ENCODE measurements around the gene ENHO. TPM values are rescaled to one million over a fixed set of nuclear protein-coding genes. Genes with fewer than 3 reads are reported as not detected.
A peak's percentile ranks its signal among the peaks of the same experiment; 100 is the strongest.

ENHO gene
- total RNA-seq, 1 donor from 2014 or later, result 0.96 TPM

GRCh38 chr9:34499076-34499475 lies 23.7 kb downstream of the ENHO start:
- TF ChIP-seq, protein P1, sequence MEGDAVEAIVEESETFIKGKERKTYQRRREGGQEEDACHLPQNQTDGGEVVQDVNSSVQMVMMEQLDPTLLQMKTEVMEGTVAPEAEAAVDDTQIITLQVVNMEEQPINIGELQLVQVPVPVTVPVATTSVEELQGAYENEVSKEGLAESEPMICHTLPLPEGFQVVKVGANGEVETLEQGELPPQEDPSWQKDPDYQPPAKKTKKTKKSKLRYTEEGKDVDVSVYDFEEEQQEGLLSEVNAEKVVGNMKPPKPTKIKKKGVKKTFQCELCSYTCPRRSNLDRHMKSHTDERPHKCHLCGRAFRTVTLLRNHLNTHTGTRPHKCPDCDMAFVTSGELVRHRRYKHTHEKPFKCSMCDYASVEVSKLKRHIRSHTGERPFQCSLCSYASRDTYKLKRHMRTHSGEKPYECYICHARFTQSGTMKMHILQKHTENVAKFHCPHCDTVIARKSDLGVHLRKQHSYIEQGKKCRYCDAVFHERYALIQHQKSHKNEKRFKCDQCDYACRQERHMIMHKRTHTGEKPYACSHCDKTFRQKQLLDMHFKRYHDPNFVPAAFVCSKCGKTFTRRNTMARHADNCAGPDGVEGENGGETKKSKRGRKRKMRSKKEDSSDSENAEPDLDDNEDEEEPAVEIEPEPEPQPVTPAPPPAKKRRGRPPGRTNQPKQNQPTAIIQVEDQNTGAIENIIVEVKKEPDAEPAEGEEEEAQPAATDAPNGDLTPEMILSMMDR (IDR thresholded peaks at IDR 0.05; ENCODE audit: unreplicated experiment), result no peak
- H3K4me3 Mint-ChIP-seq, result no peak overlapping the region
- DNase-seq (ENCODE audit: low spot score in 2 of 2, unreplicated experiment in 2 of 2), result no peak
- H3K27ac Mint-ChIP-seq, result no peak overlapping the region
- H3K27me3 Mint-ChIP-seq (ENCODE audit: low read depth), result peaks cover 54% of the 10 kb centered on the region
- no peaks in the 10 kb centered on the region for H3K9me3 Mint-ChIP-seq
- H3K4me1 Mint-ChIP-seq, result no peaks in the 10 kb centered on the region
- no peaks in the 10 kb centered on the region for H3K36me3 Mint-ChIP-seq

DNA sequence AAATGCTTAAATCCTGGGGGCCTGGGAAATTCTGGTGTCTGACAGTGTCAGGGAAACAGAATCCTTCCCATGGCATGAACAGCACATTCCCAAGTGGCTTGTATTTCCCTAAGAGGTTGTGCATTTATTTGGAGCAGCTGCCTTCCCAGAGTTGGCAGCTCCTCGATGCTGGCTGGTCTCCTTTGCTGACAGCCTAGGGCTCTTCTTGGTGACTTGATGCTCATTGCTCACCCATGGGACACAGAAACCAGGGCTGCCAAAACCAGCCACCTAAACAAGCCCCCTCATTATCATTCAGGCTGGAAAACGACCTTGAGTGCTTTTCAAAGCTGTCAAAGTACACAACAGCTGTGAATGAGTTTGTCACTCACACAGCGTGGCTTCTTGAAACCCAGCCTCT lies 24.2 kb downstream of the ENHO start:
- DNase-seq (ENCODE audit: low spot score in 2 of 2, unreplicated experiment in 2 of 2), result no peak
- Mint-ChIP-seq H3K27me3 (ENCODE audit: low read depth) (peaks cover 51% of the 10 kb centered on the region), H3K4me3 (no peak overlapping the region), H3K9me3 (no peaks in the 10 kb centered on the region), H3K27ac (no peak overlapping the region), H3K36me3 (no peaks in the 10 kb centered on the region), H3K4me1 (no peaks in the 10 kb centered on the region)
- TF ChIP-seq, protein P1 (IDR thresholded peaks at IDR 0.05; ENCODE audit: unreplicated experiment), result no peak

DNA sequence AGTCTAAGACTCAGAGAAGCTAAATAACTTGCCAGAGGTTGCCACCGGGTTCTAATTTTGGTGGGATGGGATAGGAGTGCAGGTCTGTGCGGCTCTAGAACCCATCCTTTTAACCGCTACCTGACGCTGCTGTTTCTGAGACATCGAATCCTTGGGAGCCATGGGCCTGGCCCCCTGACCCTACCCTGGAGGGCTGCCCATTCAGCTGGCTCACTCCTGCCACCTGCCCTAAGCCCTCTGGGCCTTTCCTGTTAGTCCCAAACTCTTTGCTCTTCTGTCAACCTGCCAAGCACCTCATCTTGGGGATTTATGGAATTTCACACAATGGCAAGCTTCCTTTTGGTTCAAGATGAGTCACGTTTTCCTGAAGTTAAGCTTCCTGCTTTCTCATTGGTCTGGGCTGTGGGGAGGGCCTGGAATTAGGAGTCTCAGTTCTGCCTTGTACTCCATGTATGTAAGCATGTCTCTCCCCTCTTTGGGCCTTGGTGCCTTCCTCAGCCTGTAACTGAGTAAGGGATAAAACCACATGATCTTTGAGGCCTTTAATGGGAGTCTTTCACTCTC lies 26.6 kb downstream of the ENHO start:
- Mint-ChIP-seq H3K27ac (no peak overlapping the region), H3K27me3 (ENCODE audit: low read depth) (peaks cover 45% of the 10 kb centered on the region), H3K4me1 (no peaks in the 10 kb centered on the region), H3K36me3 (no peaks in the 10 kb centered on the region), H3K9me3 (no peaks in the 10 kb centered on the region), H3K4me3 (no peak overlapping the region)
- no peak for DNase-seq (ENCODE audit: low spot score in 2 of 2, unreplicated experiment in 2 of 2)
- TF ChIP-seq, protein P1 (IDR thresholded peaks at IDR 0.05; ENCODE audit: unreplicated experiment), result no peak

DNA sequence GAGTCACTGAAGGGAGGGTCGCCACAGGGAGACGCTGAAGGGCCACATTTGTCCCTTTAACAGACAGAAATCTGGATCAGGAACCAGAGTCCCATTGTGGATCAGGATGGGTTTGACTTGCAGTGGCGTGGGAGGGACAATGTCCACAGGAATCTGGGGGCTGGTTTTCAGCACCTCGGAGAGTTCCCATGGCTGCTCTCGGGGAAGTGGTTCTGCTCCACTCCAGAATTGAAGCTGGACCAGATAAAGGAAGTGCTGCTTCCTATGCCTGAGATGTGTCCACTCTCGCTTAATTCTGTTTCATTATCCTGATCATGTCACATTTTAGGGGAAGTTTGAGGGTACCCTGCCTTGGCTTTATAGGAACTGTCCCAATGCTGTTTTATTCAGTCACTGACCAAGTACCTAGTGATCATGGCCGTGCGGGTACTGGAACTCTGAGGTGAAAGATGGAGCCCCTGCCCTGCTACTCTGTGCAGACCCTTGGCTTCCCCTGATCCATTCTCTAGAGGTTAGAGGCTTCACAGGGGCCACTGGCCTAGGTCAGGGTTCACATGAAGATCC lies 28.7 kb downstream of the ENHO start:
- Mint-ChIP-seq H3K27ac (no peak overlapping the region), H3K9me3 (no peaks in the 10 kb centered on the region), H3K4me3 (no peak overlapping the region), H3K36me3 (no peaks in the 10 kb centered on the region), H3K4me1 (no peaks in the 10 kb centered on the region), H3K27me3 (ENCODE audit: low read depth) (peaks cover 47% of the 10 kb centered on the region)
- peak; percentile 49 to 73 for DNase-seq (ENCODE audit: low spot score in 2 of 2, unreplicated experiment in 2 of 2)
- TF ChIP-seq, protein P1 (IDR thresholded peaks at IDR 0.05; ENCODE audit: unreplicated experiment), result no peak

GRCh38 chr9:34492051-34492450 lies 30.7 kb downstream of the ENHO start:
- Mint-ChIP-seq H3K4me1 (no peaks in the 10 kb centered on the region), H3K27ac (no peak overlapping the region), H3K4me3 (no peak overlapping the region), H3K27me3 (ENCODE audit: low read depth) (peaks cover 42% of the 10 kb centered on the region), H3K9me3 (no peaks in the 10 kb centered on the region), H3K36me3 (no peaks in the 10 kb centered on the region)
- DNase-seq (ENCODE audit: low spot score in 2 of 2, unreplicated experiment in 2 of 2), result no peak
- TF ChIP-seq, protein P1 (IDR thresholded peaks at IDR 0.05; ENCODE audit: unreplicated experiment), result no peak
